Kidney (tissue), 14 donors: ENCODE measurements around the gene AEN. TPM values are rescaled to one million over a fixed set of nuclear protein-coding genes. Genes with fewer than 3 reads are reported as not detected.

ENCODE experiments used
- DNase-seq, 5 donors: peaks; one replicate each; pipeline ENCODE4 v3.0.0-alpha.2; 2013 to 2020
- FAIRE-seq: peaks from 2 replicates; lab custom pipeline; 2012; peaks lifted over from hg19 to GRCh38; lab: Jason Lieb, UNC
- H3K27ac ChIP-seq, 2 donors: one replicate each; pipeline ENCODE4 v1.7.0; 2013; ENCODE audit warnings: low read depth in 2 of 2, low read length in 2 of 2, inconsistent platforms in 1 of 2
- H3K27me3 ChIP-seq: one replicate; pipeline ENCODE4 v1.7.1; 2013; ENCODE audit warnings: low read length, inconsistent platforms; ENCODE audit not compliant: control insufficient read depth, insufficient read depth
- H3K36me3 ChIP-seq, 3 donors: one replicate each; pipeline versions ENCODE4 v1.7.0 to v1.7.1; 2013; ENCODE audit warnings: low read length in 3 of 3, control low read depth in 1 of 3, inconsistent platforms in 1 of 3; ENCODE audit not compliant: insufficient read depth in 3 of 3, control insufficient read depth in 2 of 3
- H3K4me1 ChIP-seq, 3 donors: one replicate each; pipeline versions ENCODE4 v1.7.0 to v1.7.1; 2013; ENCODE audit warnings: low read length in 3 of 3, inconsistent platforms in 1 of 3, low read depth in 1 of 3; ENCODE audit not compliant: control insufficient read depth in 2 of 3, insufficient read depth in 2 of 3
- H3K4me3 ChIP-seq, 3 donors: one replicate each; pipeline versions ENCODE4 v1.7.0 to v1.8.1; 2013; ENCODE audit warnings: low read length in 3 of 3, control low read depth in 1 of 3, inconsistent platforms in 1 of 3
- H3K9ac ChIP-seq, 3 donors: one replicate each; pipeline versions ENCODE4 v1.7.0 to v1.7.1; 2013; ENCODE audit warnings: low read length in 3 of 3, control low read depth in 1 of 3, inconsistent platforms in 1 of 3
- H3K9me3 ChIP-seq, 3 donors: one replicate each; pipeline versions ENCODE4 v1.7.0 to v1.7.1; 2013; ENCODE audit warnings: low read length in 3 of 3, control low read depth in 1 of 3, inconsistent platforms in 1 of 3; ENCODE audit not compliant: control insufficient read depth in 2 of 3, insufficient read depth in 1 of 3
- intact Hi-C: fragments of 100-400 bp; cut with DNase I; formaldehyde crosslinking; loops from one replicate; pipeline ENCODE4 v1.11.1; 2022
- polyA plus RNA-seq: library from polyadenylated mRNA; stranded (reverse); fragments of 350-450 nt; fragmentation: Illumina TruSeq; extraction: RNeasy Lipid Tissue Mini Kit (QIAGEN cat#74804); gene quantifications from one replicate; pipeline ENCODE4 v1.2.3, GENCODE V29; 2014; ENCODE audit warnings: low read depth, low replicate concordance; ENCODE audit not compliant: insufficient read depth
- total RNA-seq: library from RNA; stranded (reverse); fragmentation: NEBNext Ultra II Directional; extraction: Animal tissue kit (Norgen Biotek cat#: 25700); gene quantifications from one replicate; pipeline ENCODE4 v1.2.1, GENCODE V29; 2021
- TF ChIP-seq, protein P1 (sequence below): IDR thresholded peaks from 3 replicates; pipeline ENCODE4 v1.5.1; 2012; ENCODE audit warnings: mild to moderate bottlenecking, moderate library complexity, borderline replicate concordance; ENCODE audit not compliant: insufficient read depth; ENCODE audit errors: extremely low read depth
- donor health status: control.
- donor health status: control.
- donor health status: control.
- donor health status: control.
- donor health status: control.
- donor health status: DM: yes; HTN: yes; CAD: no.
- donor health status: Normal renal cell carcinoma (clear cell type).

Gene AEN
- total and polyA plus RNA-seq, 2 donors from 2014 or later = 6.2 to 17.4 TPM

DNA sequence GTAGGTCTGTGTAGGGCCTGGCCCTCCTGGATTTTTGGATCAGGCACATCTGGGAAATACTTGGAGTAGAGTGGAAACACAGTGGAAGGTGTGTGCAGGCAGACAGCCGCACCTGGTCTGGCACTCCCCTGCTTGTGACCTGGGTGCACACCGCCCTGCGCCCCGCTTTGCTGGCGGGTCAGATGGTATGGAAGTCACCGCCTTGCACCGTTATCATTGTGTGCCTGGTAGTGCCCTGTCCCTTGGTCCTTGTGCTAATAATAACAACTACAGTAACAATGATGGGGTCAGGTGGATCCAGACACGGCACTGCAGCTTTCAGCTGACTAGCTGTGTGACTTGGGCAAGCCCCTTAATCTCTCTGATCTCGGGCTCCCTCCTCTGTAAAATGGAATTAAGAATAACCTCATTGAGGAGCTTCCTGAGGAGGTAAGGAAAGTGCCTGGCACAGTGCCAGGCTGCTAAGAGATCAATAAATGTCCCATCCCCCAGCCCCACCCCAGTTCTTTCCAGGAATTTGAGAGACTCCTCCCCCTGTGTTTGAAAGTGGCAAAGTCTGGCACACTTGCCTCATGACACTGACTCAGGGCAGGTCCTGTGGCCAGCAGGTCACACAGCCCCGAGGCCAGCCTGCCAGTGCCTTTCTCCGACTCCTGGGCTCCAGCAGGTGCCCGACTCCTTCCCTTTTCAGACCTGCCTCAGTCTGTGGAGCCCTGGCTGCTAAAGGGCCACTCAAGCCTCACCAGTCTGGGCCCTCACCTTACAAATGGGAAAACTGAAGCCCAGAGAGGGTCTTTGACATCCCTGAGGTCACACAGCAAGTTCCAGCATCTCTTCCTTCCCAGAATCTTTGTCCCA, 27.4 kb downstream of the AEN start:
- intact Hi-C loops = no loop called here
- FAIRE-seq = no peak
- no peaks in the 10 kb centered on the region for H3K36me3 ChIP-seq
- peaks cover 0 to 5% (median 0%) of the 10 kb centered on the region in 3 donors for H3K4me1 ChIP-seq
- DNase-seq = peak in 1 of 5 donors; percentile 72
- no peak overlapping the region for H3K4me3 ChIP-seq
- H3K27me3 ChIP-seq = no peaks in the 10 kb centered on the region
- H3K27ac ChIP-seq = peak overlapping the region; percentile 32 to 60
- no peaks in the 10 kb centered on the region for H3K9me3 ChIP-seq
- TF ChIP-seq, protein P1, sequence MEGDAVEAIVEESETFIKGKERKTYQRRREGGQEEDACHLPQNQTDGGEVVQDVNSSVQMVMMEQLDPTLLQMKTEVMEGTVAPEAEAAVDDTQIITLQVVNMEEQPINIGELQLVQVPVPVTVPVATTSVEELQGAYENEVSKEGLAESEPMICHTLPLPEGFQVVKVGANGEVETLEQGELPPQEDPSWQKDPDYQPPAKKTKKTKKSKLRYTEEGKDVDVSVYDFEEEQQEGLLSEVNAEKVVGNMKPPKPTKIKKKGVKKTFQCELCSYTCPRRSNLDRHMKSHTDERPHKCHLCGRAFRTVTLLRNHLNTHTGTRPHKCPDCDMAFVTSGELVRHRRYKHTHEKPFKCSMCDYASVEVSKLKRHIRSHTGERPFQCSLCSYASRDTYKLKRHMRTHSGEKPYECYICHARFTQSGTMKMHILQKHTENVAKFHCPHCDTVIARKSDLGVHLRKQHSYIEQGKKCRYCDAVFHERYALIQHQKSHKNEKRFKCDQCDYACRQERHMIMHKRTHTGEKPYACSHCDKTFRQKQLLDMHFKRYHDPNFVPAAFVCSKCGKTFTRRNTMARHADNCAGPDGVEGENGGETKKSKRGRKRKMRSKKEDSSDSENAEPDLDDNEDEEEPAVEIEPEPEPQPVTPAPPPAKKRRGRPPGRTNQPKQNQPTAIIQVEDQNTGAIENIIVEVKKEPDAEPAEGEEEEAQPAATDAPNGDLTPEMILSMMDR = no peak
- H3K9ac ChIP-seq = no peak overlapping the region

DNA sequence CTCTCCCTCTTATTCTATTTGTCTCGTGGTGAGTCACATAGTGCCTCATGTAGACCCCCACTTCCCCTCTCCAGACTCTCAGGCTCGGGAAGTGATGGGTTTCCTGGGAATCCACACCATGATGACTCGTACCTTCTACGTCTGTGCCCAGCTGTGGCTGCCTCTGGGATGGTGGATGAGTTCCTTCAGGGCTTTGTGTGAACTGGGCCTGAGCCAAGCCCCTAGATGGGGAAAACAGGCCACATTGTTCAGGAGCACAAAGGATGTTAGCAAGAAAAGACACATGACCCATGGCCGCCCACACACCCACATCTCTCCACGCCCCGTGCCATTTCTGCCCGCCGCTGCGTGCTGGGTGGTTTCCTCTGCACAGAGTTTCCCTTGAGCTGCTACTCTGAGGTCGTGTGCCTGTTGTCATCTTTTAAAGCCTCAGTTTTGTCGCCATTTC, 28.2 kb downstream of the AEN start:
- TF ChIP-seq, protein P1 = no peak
- FAIRE-seq = no peak
- intact Hi-C loops = no loop called here
- H3K27me3 ChIP-seq = no peaks in the 10 kb centered on the region
- DNase-seq = peak in 2 of 5 donors; percentile 51 to 80
- no peak overlapping the region for H3K4me3 ChIP-seq
- H3K9me3 ChIP-seq = no peaks in the 10 kb centered on the region
- peaks cover 0 to 5% (median 0%) of the 10 kb centered on the region in 3 donors for H3K4me1 ChIP-seq
- H3K36me3 ChIP-seq = no peaks in the 10 kb centered on the region
- H3K9ac ChIP-seq = no peak overlapping the region
- peak overlapping the region; percentile 32 to 60 for H3K27ac ChIP-seq

DNA sequence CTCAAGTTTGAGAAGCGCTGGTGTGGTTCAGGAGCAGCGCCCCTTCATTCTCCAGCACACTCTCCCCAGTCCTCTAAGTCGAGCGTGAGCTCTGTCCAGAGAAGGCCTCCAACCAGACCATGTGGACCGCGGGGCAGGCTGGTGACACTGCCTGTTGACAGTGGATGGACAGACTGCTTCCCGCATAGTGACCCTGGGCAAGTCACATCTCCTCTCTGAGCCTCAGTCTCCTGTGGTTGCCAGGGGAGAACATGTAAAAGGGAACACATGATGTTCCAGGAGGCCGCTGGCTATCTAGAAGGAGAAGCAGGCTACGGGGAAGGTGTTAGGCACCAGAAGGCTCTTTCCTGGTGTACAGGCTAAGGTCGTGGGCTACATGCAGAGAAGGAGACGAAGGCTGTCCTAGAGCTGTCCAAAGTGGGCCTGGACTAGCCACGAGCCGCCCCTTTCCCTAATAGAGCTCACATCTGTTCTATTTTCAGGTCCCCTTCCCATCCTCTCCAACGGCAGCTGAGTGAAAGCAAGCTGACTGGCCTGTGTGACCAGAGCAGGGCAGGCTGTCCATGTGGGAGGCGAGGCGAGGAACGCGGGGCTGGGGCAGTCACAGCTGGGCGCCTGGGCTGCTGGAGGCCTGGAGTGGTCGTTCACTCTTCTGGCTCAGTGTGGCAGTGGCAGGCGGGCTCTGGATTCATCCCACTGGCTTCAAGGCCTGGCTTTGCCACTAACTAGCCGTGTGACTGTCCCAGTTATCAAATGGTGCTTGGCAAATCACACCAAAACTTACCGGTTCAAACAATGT, 28.8 kb downstream of the AEN start:
- Histone ChIP-seq H3K9me3 (no peaks in the 10 kb centered on the region), H3K9ac (no peak overlapping the region), H3K4me1 (peaks cover 0 to 5% (median 0%) of the 10 kb centered on the region in 3 donors), H3K4me3 (no peak overlapping the region), H3K27ac (peak overlapping the region in 1 of 2 donors; percentile 60), H3K36me3 (no peaks in the 10 kb centered on the region), H3K27me3 (no peaks in the 10 kb centered on the region)
- FAIRE-seq (no peak), DNase-seq (peak in 1 of 5 donors; percentile 54)
- intact Hi-C loops = loop anchor here (10.0 kb wide), 1 partner anchor 185 kb away; no protein-coding TSS in a partner anchor
- TF ChIP-seq, protein P1 = no peak
